Activated B cell treated with CpG ODN at 0.5 μM for 24 hours (primary cell): ENCODE data around the gene ARHGAP12. TPM values are rescaled to one million over a fixed set of nuclear protein-coding genes. Genes with fewer than 3 reads are reported as not detected.
"Not testable (repeated sequence)": the region's sequence is repeated elsewhere in the genome, so short reads cannot be mapped to it uniquely, and the experiment has no call there.

Experiments
- ATAC-seq: fragments of 200-7000 bp; cut with Tn5 transposase; one replicate; pipeline ENCODE4 v1.10.0; 2021; ENCODE audit warnings: low read depth, mild to moderate bottlenecking, moderate library complexity
- CTCF ChIA-PET: fragments of 350-600 bp; sonication (Branson Sonifier 250); formaldehyde crosslinking; loops from one replicate; lab custom pipeline; 2021; ENCODE audit warnings: antibody characterized with exemption; lab: Charles Lee
- POLR2A ChIA-PET: fragments of 350-600 bp; sonication (Branson Sonifier 250); formaldehyde crosslinking; loops from one replicate; lab custom pipeline; 2021; ENCODE audit warnings: antibody characterized with exemption; lab: Charles Lee
- DNase-seq: peaks from one replicate; pipeline ENCODE4 v3.0.0; 2022
- H3K27ac Mint-ChIP-seq: one replicate; pipeline ENCODE4 v1.8.0; 2020; ENCODE audit warnings: mixed read lengths
- H3K27me3 Mint-ChIP-seq: one replicate; pipeline ENCODE4 v1.8.0; 2021; ENCODE audit warnings: mixed read lengths
- H3K36me3 Mint-ChIP-seq: one replicate; pipeline ENCODE4 v1.8.0; 2021; ENCODE audit warnings: low read depth, mixed read lengths
- H3K4me1 Mint-ChIP-seq: one replicate; pipeline ENCODE4 v1.8.0; 2021; ENCODE audit warnings: mixed read lengths
- H3K4me3 Mint-ChIP-seq: one replicate; pipeline ENCODE4 v1.8.0; 2020; ENCODE audit warnings: mild to moderate bottlenecking, mixed read lengths
- H3K9me3 Mint-ChIP-seq: one replicate; pipeline ENCODE4 v1.8.0; 2020; ENCODE audit warnings: mixed read lengths
- CTCF ChIP-seq: fragments of 200-600 bp; IDR thresholded peaks from one replicate; pipeline ENCODE4 v1.8.0; 2022; ENCODE audit warnings: antibody characterized with exemption, mild to moderate bottlenecking
- intact Hi-C: fragments of 100-400 bp; cut with micrococcal nuclease; formaldehyde crosslinking; loops from one replicate; pipeline ENCODE4 v1.15.1; 2024
- total RNA-seq: library from RNA; stranded (reverse); gene quantifications from 2 replicates; pipeline ENCODE4 v1.2.3, GENCODE V29; 2022

ARHGAP12 gene
- total RNA-seq, 1 donor from 2014 or later: 23.2 TPM

GRCh38 chr10:31769564-31769963, 159.1 kb downstream of the ARHGAP12 start:
- intact Hi-C loops: loop anchor here (10.0 kb wide), 2 partner anchors 255 to 1185 kb away; partner anchors contain the start of gene ITGB1

GRCh38 chr10:31768935-31769334, 159.7 kb downstream of the ARHGAP12 start:
- intact Hi-C loops: loop anchor here (10.0 kb wide), 2 partner anchors 254 to 1186 kb away; partner anchors contain the start of gene ITGB1
- not testable (repeated sequence) for H3K36me3 Mint-ChIP-seq, H3K27ac Mint-ChIP-seq, H3K4me3 Mint-ChIP-seq, ATAC-seq, DNase-seq, H3K27me3 Mint-ChIP-seq, H3K9me3 Mint-ChIP-seq, H3K4me1 Mint-ChIP-seq
- CTCF ChIA-PET: interaction anchor here (5.6 kb wide), 1 partner anchor 984 kb away, joined by 80 read pairs; no protein-coding TSS in a partner anchor
- POLR2A ChIA-PET: interaction anchor here (0.6 kb wide), 1 partner anchor 609 kb away, joined by 3 read pairs; no protein-coding TSS in a partner anchor

More at GRCh38 chr10:31769564-31769963, 159.1 kb downstream of the ARHGAP12 start:
- POLR2A ChIA-PET: interaction anchor here (0.6 kb wide), 1 partner anchor 608 kb away, joined by 3 read pairs; no protein-coding TSS in a partner anchor
- no peak for ATAC-seq
- Mint-ChIP-seq H3K9me3 (peaks cover under 1% of the 10 kb centered on the region), H3K4me1 (no peaks in the 10 kb centered on the region), H3K36me3 (no peaks in the 10 kb centered on the region), H3K27me3 (no peaks in the 10 kb centered on the region), H3K27ac (no peak overlapping the region), H3K4me3 (no peak overlapping the region)
- no peak for DNase-seq
- no peak for TF ChIP-seq CTCF
- CTCF ChIA-PET: interaction anchor here (0.7 to 5.6 kb wide), 13 partner anchors 10 to 1047 kb away, joined by 3 to 80 read pairs (median 4); partner anchors contain the start of gene ZNF438

GRCh38 chr10:31768467-31768866, 160.2 kb downstream of the ARHGAP12 start:
- intact Hi-C loops: loop anchor here (10.0 kb wide), 2 partner anchors 254 to 1186 kb away; partner anchors contain the start of gene ITGB1
- POLR2A ChIA-PET: no interaction called here
- H3K9me3 Mint-ChIP-seq: peaks cover 2% of the 10 kb centered on the region
- no peak for ATAC-seq
- no peak overlapping the region for H3K4me3 Mint-ChIP-seq
- H3K27me3 Mint-ChIP-seq: no peaks in the 10 kb centered on the region
- no peaks in the 10 kb centered on the region for H3K4me1 Mint-ChIP-seq
- TF ChIP-seq CTCF: no peak
- CTCF ChIA-PET: interaction anchor here (5.6 kb wide), 1 partner anchor 984 kb away, joined by 80 read pairs; no protein-coding TSS in a partner anchor
- no peaks in the 10 kb centered on the region for H3K36me3 Mint-ChIP-seq
- DNase-seq: no peak
- H3K27ac Mint-ChIP-seq: no peak overlapping the region

- peaks cover 5% of the 10 kb centered on the region for H3K4me1 Mint-ChIP-seq
- H3K4me3 Mint-ChIP-seq: no peak overlapping the region
- no peak for TF ChIP-seq CTCF
- no peaks in the 10 kb centered on the region for H3K27me3 Mint-ChIP-seq
- peaks cover 2% of the 10 kb centered on the region for H3K9me3 Mint-ChIP-seq
- CTCF ChIA-PET: no interaction called here
- intact Hi-C loops: loop anchor here (10.0 kb wide), 2 partner anchors 251 to 1189 kb away; partner anchors contain the start of gene ITGB1
- DNase-seq (no peak), ATAC-seq (no peak)
- H3K36me3 Mint-ChIP-seq: no peaks in the 10 kb centered on the region
- no peak overlapping the region for H3K27ac Mint-ChIP-seq
- POLR2A ChIA-PET: interaction anchor here (0.6 kb wide), 1 partner anchor 21 kb away, joined by 14 read pairs; no protein-coding TSS in a partner anchor
These were observed 163.1 kb downstream of the ARHGAP12 start for GRCh38 chr10:31765541-31765940.

- DNase-seq (no peak), ATAC-seq (no peak)
- ChIA-PET CTCF (no interaction called here), POLR2A (no interaction called here)
- H3K27me3 Mint-ChIP-seq: no peaks in the 10 kb centered on the region
- H3K36me3 Mint-ChIP-seq: peaks cover 3% of the 10 kb centered on the region
- H3K9me3 Mint-ChIP-seq: peaks cover 2% of the 10 kb centered on the region
- no peak overlapping the region for H3K27ac Mint-ChIP-seq
- H3K4me3 Mint-ChIP-seq: no peak overlapping the region
- no peak for TF ChIP-seq CTCF
- peaks cover 13% of the 10 kb centered on the region for H3K4me1 Mint-ChIP-seq
- intact Hi-C loops: loop anchor here (5.0 to 10.0 kb wide), 3 partner anchors 248 to 1192 kb away; partner anchors contain the start of genes ITGB1 and KIF5B
These were observed 166.3 kb downstream of the ARHGAP12 start for GRCh38 chr10:31762316-31762715.
